B cell (primary cell): ENCODE results near the gene DCHS2.

ENCODE experiments used
- EZH2 ChIP-seq: IDR thresholded peaks from 2 replicates; pipeline ENCODE4 v1.6.1; 2012; ENCODE audit warnings: borderline replicate concordance, low read depth, mild to moderate bottlenecking, moderate library complexity, low read length; ENCODE audit not compliant: insufficient read depth, poor library complexity, severe bottlenecking
- TF ChIP-seq, protein P1 (sequence below): fragments of 200-600 bp; IDR thresholded peaks from one replicate; pipeline ENCODE4 v1.8.0; 2022; ENCODE audit warnings: antibody characterized with exemption, mild to moderate bottlenecking

DNA sequence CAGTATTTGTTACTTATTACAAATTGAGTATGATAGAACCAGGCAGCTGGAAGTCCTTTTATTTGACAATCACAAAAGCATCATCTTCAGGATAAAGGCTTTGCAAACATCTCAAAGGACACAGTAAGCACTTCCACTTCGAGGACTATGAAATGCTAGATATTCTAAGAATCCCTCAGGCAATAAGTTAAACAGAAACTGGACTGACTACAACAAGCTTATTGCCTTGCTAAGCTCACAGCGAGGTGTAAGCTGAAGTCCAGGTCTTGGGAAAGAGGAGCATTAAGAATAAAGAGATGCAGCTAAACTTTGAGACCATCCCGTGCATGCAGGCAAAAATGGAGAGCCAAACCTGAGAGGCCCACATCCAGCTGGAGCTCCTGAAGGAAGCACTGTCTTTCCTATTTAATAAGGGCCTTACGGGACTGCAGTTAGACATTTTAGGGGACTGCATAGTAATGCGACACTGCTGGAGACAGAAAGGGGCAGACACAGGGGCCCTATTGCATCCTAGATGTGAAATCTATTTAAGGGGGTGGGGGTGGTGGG is 38.7 kb downstream of the DCHS2 start:
- TF ChIP-seq, protein P1, sequence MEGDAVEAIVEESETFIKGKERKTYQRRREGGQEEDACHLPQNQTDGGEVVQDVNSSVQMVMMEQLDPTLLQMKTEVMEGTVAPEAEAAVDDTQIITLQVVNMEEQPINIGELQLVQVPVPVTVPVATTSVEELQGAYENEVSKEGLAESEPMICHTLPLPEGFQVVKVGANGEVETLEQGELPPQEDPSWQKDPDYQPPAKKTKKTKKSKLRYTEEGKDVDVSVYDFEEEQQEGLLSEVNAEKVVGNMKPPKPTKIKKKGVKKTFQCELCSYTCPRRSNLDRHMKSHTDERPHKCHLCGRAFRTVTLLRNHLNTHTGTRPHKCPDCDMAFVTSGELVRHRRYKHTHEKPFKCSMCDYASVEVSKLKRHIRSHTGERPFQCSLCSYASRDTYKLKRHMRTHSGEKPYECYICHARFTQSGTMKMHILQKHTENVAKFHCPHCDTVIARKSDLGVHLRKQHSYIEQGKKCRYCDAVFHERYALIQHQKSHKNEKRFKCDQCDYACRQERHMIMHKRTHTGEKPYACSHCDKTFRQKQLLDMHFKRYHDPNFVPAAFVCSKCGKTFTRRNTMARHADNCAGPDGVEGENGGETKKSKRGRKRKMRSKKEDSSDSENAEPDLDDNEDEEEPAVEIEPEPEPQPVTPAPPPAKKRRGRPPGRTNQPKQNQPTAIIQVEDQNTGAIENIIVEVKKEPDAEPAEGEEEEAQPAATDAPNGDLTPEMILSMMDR, result no peak
- TF ChIP-seq EZH2, result no peak
